Activated B cell treated with CpG ODN at 0.5 μM for 24 hours (primary cell): Measurements from ENCODE around the gene PAAF1. TPM values are rescaled to one million over a fixed set of nuclear protein-coding genes. Genes with fewer than 3 reads are reported as not detected.

Experiments used
- ATAC-seq: fragments of 200-7000 bp; cut with Tn5 transposase; one replicate; pipeline ENCODE4 v1.10.0; 2021; ENCODE audit warnings: low read depth, mild to moderate bottlenecking, moderate library complexity
- CTCF ChIA-PET: fragments of 350-600 bp; sonication (Branson Sonifier 250); formaldehyde crosslinking; loops from one replicate; lab custom pipeline; 2021; ENCODE audit warnings: antibody characterized with exemption; lab: Charles Lee
- POLR2A ChIA-PET: fragments of 350-600 bp; sonication (Branson Sonifier 250); formaldehyde crosslinking; loops from one replicate; lab custom pipeline; 2021; ENCODE audit warnings: antibody characterized with exemption; lab: Charles Lee
- DNase-seq: peaks from one replicate; pipeline ENCODE4 v3.0.0; 2022
- H3K27ac Mint-ChIP-seq: one replicate; pipeline ENCODE4 v1.8.0; 2020; ENCODE audit warnings: mixed read lengths
- H3K27me3 Mint-ChIP-seq: one replicate; pipeline ENCODE4 v1.8.0; 2021; ENCODE audit warnings: mixed read lengths
- H3K36me3 Mint-ChIP-seq: one replicate; pipeline ENCODE4 v1.8.0; 2021; ENCODE audit warnings: low read depth, mixed read lengths
- H3K4me1 Mint-ChIP-seq: one replicate; pipeline ENCODE4 v1.8.0; 2021; ENCODE audit warnings: mixed read lengths
- H3K4me3 Mint-ChIP-seq: one replicate; pipeline ENCODE4 v1.8.0; 2020; ENCODE audit warnings: mild to moderate bottlenecking, mixed read lengths
- H3K9me3 Mint-ChIP-seq: one replicate; pipeline ENCODE4 v1.8.0; 2020; ENCODE audit warnings: mixed read lengths
- intact Hi-C: fragments of 100-400 bp; cut with micrococcal nuclease; formaldehyde crosslinking; loops from one replicate; pipeline ENCODE4 v1.15.1; 2024
- total RNA-seq: library from RNA; stranded (reverse); gene quantifications from 2 replicates; pipeline ENCODE4 v1.2.3, GENCODE V29; 2022
- TF ChIP-seq, protein P1 (sequence below): fragments of 200-600 bp; IDR thresholded peaks from one replicate; pipeline ENCODE4 v1.8.0; 2022; ENCODE audit warnings: antibody characterized with exemption, mild to moderate bottlenecking

The PAAF1 gene
- total RNA-seq, 1 donor from 2014 or later = 20.2 TPM

GRCh38 chr11:73949246-73949645, 72.4 kb downstream of the PAAF1 start:
- H3K27me3 Mint-ChIP-seq = no peaks in the 10 kb centered on the region
- TF ChIP-seq, protein P1, sequence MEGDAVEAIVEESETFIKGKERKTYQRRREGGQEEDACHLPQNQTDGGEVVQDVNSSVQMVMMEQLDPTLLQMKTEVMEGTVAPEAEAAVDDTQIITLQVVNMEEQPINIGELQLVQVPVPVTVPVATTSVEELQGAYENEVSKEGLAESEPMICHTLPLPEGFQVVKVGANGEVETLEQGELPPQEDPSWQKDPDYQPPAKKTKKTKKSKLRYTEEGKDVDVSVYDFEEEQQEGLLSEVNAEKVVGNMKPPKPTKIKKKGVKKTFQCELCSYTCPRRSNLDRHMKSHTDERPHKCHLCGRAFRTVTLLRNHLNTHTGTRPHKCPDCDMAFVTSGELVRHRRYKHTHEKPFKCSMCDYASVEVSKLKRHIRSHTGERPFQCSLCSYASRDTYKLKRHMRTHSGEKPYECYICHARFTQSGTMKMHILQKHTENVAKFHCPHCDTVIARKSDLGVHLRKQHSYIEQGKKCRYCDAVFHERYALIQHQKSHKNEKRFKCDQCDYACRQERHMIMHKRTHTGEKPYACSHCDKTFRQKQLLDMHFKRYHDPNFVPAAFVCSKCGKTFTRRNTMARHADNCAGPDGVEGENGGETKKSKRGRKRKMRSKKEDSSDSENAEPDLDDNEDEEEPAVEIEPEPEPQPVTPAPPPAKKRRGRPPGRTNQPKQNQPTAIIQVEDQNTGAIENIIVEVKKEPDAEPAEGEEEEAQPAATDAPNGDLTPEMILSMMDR = no peak
- H3K9me3 Mint-ChIP-seq = peaks cover 2% of the 10 kb centered on the region
- intact Hi-C loops = no loop called here
- DNase-seq (no peak), ATAC-seq (no peak)
- no peak overlapping the region for H3K4me3 Mint-ChIP-seq
- no peaks in the 10 kb centered on the region for H3K4me1 Mint-ChIP-seq
- ChIA-PET POLR2A (no interaction called here), CTCF (no interaction called here)
- H3K36me3 Mint-ChIP-seq = no peaks in the 10 kb centered on the region
- H3K27ac Mint-ChIP-seq = no peak overlapping the region

DNA sequence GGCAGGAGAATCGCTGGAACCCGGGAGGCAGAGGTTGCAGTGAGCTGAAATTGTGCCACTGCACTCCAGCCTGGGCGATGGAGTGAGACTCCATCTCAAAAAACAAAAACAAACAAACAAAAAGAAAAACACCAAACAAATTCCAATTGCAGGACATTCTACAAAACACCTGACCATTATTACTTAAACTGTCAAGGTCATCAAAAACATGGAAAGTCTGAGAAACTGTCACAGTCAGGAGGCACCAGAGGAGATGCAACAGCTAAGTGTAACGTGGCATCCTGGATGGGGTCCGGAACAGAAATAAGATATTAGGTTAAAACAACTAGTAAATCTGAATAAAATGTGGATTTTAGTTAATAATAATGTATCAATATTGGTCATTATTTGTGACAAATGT, 73.1 kb downstream of the PAAF1 start:
- Mint-ChIP-seq H3K27ac (no peak overlapping the region), H3K4me3 (no peak overlapping the region), H3K4me1 (no peaks in the 10 kb centered on the region), H3K27me3 (no peaks in the 10 kb centered on the region), H3K36me3 (no peaks in the 10 kb centered on the region), H3K9me3 (peaks cover 2% of the 10 kb centered on the region)
- intact Hi-C loops = no loop called here
- DNase-seq = no peak
- ChIA-PET CTCF (no interaction called here), POLR2A (no interaction called here)
- no peak for ATAC-seq
- TF ChIP-seq, protein P1 = no peak

GRCh38 chr11:73950869-73951710, 74.3 kb downstream of the PAAF1 start, which contains the start of gene DNAJB13:
Gene DNAJB13, plus strand, starts transcription at chr11:73951026. Its CDS starts 44 bp downstream, at chr11:73951070.
- DNase-seq = no peak
- ChIA-PET POLR2A (no interaction called here), CTCF (no interaction called here)
- H3K27me3 Mint-ChIP-seq = peaks cover 4% of the 10 kb centered on the region
- intact Hi-C loops = no loop called here
- no peak within 1 kb of the TSS for H3K4me3 Mint-ChIP-seq
- no peaks in the 10 kb centered on the region for H3K4me1 Mint-ChIP-seq
- peak; percentile 64 for ATAC-seq
- H3K36me3 Mint-ChIP-seq = no peaks in the 10 kb centered on the region
- H3K9me3 Mint-ChIP-seq = peaks cover 2% of the 10 kb centered on the region
- H3K27ac Mint-ChIP-seq = no peak within 1 kb of the TSS
- TF ChIP-seq, protein P1 = no peak

DNA sequence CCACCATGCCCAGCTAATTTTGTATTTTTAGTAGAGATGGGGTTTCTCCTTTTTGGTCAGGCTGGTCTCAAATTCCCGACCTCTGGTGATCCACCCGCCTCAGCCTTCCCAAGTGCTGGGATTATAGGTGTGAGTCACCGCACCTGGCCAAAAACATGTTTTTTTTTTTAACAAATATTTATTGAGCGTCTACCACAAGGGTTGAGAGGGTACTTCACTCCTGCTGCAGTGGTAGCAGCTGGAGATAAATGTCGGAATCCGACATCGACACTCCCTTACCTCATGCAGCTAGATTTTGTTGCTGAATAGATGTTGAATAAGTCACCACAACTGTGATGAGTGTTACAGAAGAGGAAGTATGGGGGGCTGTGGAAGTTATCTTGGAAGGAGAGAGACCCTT, 75.0 kb downstream of the PAAF1 start:
- Mint-ChIP-seq H3K4me3 (no peak overlapping the region), H3K27me3 (peaks cover 10% of the 10 kb centered on the region), H3K9me3 (no peaks in the 10 kb centered on the region), H3K27ac (no peak overlapping the region), H3K36me3 (no peaks in the 10 kb centered on the region), H3K4me1 (no peaks in the 10 kb centered on the region)
- DNase-seq = no peak
- ATAC-seq = no peak
- POLR2A ChIA-PET = no interaction called here
- intact Hi-C loops = no loop called here
- TF ChIP-seq, protein P1 = no peak
- CTCF ChIA-PET = no interaction called here

DNA sequence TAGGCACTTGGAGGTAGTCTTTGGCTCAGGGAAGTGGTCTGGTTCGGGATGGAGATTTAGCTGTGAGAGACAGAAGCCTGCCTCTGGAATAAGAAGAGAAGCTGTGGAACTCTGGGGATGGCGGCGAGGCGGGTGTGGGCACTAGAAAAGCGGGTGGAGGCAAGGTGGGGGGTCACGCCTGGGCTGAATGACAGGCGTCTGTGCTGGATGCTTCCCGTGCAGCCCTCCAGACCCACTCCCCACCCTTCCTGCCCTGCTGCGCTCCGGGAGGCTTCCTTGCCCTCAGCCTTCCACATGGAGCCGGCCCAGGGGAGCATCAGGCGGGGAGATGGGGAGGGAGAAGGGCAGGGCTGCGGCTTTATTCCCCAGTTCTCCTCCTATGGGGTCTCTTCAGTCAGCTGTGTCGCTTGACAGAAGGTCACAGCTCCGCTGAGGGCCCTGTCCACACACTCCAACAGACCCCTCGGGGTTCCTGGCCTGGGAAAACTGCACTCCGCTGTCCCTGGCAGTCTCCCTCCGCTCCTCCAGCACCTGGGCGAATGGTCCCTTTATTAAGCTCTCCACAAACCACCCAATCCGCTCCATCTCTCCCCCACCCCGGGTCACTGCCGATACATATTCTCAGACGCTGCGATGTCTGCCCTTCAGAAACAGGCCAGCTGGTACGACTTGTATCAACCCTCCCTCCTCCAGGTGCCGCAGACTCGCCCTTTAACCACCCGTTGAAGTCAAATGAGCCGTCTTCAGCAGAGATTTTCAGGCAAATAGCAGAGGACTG, 80.3 kb downstream of the PAAF1 start:
- intact Hi-C loops = no loop called here
- ATAC-seq (no peak), DNase-seq (no peak)
- Mint-ChIP-seq H3K36me3 (no peaks in the 10 kb centered on the region), H3K27ac (no peak overlapping the region), H3K4me3 (peak overlapping the region; percentile 46), H3K9me3 (no peaks in the 10 kb centered on the region), H3K27me3 (peaks cover 23% of the 10 kb centered on the region), H3K4me1 (peaks cover 6% of the 10 kb centered on the region)
- TF ChIP-seq, protein P1 = no peak
- CTCF ChIA-PET = no interaction called here
- POLR2A ChIA-PET = interaction anchor here (1.1 kb wide), 1 partner anchor 13 kb away, joined by 3 read pairs; no protein-coding TSS in a partner anchor
